Measurements from ENCODE around the gene THADA. TPM values are rescaled to one million over a fixed set of nuclear protein-coding genes. Genes with fewer than 3 reads are reported as not detected.

THADA gene
- polyA plus RNA-seq, 1 donor (not counting 4 experiments of a cell fraction or from before 2014, with no cell fraction given) = 22.6 TPM

GRCh38 chr2:43467891-43468290, 127.9 kb downstream of the THADA start:
- no peak for TF ChIP-seq EZH2 (IDR thresholded peaks at IDR 0.05; ENCODE audit: low read length)
- no peak for TF ChIP-seq CTCF (optimal IDR thresholded peaks at IDR 0.05 in 1 of 3, IDR thresholded peaks at IDR 0.05 in 1 of 3, conservative IDR thresholded peaks at IDR 0.05 in 1 of 3; ENCODE audit: extremely low read depth in 1 of 3, insufficient read depth in 2 of 3, low read length in 3 of 3)
- H3K9ac ChIP-seq (ENCODE audit: control insufficient read depth, extremely low read depth, insufficient read depth, low read length) = no peak overlapping the region
- H3K9me3 ChIP-seq (ENCODE audit: control insufficient read depth, low read depth, low read length) = no peaks in the 10 kb centered on the region
- dilution Hi-C loops (cut with MboI; ENCODE audit: extremely low pct_ligation_motif_present, low sequenced_read_pairs) = no loop called here
- H3K36me3 ChIP-seq (ENCODE audit: control insufficient read depth in 2 of 2, extremely low read depth in 1 of 2, insufficient read depth in 2 of 2, low read length in 2 of 2) = no peaks in the 10 kb centered on the region
- no peaks in the 10 kb centered on the region for H3K79me2 ChIP-seq (ENCODE audit: control insufficient read depth, insufficient read depth, low read length)
- H3K4me1 ChIP-seq (ENCODE audit: control insufficient read depth, extremely low read depth, insufficient read depth, low read length) = peaks cover 18% of the 10 kb centered on the region
- DNase-seq (ENCODE audit: low read depth, low spot score) = no peak
- H3K27me3 ChIP-seq (ENCODE audit: control insufficient read depth, extremely low read depth, insufficient read depth, low read length) = no peaks in the 10 kb centered on the region
- H3K4me3 ChIP-seq (ENCODE audit: control insufficient read depth in 2 of 3, extremely low read depth in 1 of 3, insufficient read depth in 2 of 3, low read depth in 1 of 3, low read length in 3 of 3) = no peak overlapping the region
- H3K4me2 ChIP-seq (ENCODE audit: control insufficient read depth, extremely low read depth, insufficient read depth, low read depth, low read length) = peak overlapping the region; percentile 25
- peak overlapping the region; percentile 61 for H3K27ac ChIP-seq (ENCODE audit: control insufficient read depth, insufficient read depth, low read length)
- no peaks in the 10 kb centered on the region for H4K20me1 ChIP-seq (ENCODE audit: control insufficient read depth, extremely low read depth, insufficient read depth, low read length)
- H2AFZ ChIP-seq (ENCODE audit: control insufficient read depth, low read length) = no peak overlapping the region
- peak; percentile 51 for FAIRE-seq
- H3K9me1 ChIP-seq (ENCODE audit: control insufficient read depth, extremely low read depth, insufficient read depth, low read length) = no peaks in the 10 kb centered on the region

GRCh38 chr2:43465234-43465633, 130.6 kb downstream of the THADA start:
- no peak overlapping the region for H3K27ac ChIP-seq (ENCODE audit: control insufficient read depth, insufficient read depth, low read length)
- no peak overlapping the region for H3K4me3 ChIP-seq (ENCODE audit: control insufficient read depth in 2 of 3, extremely low read depth in 1 of 3, insufficient read depth in 2 of 3, low read depth in 1 of 3, low read length in 3 of 3)
- no peak for TF ChIP-seq EZH2 (IDR thresholded peaks at IDR 0.05; ENCODE audit: low read length)
- TF ChIP-seq CTCF (optimal IDR thresholded peaks at IDR 0.05 in 1 of 3, IDR thresholded peaks at IDR 0.05 in 1 of 3, conservative IDR thresholded peaks at IDR 0.05 in 1 of 3; ENCODE audit: extremely low read depth in 1 of 3, insufficient read depth in 2 of 3, low read length in 3 of 3) = no peak
- no peak overlapping the region for H3K4me2 ChIP-seq (ENCODE audit: control insufficient read depth, extremely low read depth, insufficient read depth, low read depth, low read length)
- dilution Hi-C loops (cut with MboI; ENCODE audit: extremely low pct_ligation_motif_present, low sequenced_read_pairs) = no loop called here
- H3K36me3 ChIP-seq (ENCODE audit: control insufficient read depth in 2 of 2, extremely low read depth in 1 of 2, insufficient read depth in 2 of 2, low read length in 2 of 2) = no peaks in the 10 kb centered on the region
- peaks cover 26% of the 10 kb centered on the region for H3K4me1 ChIP-seq (ENCODE audit: control insufficient read depth, extremely low read depth, insufficient read depth, low read length)
- DNase-seq (ENCODE audit: low read depth, low spot score) = no peak
- H2AFZ ChIP-seq (ENCODE audit: control insufficient read depth, low read length) = no peak overlapping the region
- H3K9ac ChIP-seq (ENCODE audit: control insufficient read depth, extremely low read depth, insufficient read depth, low read length) = no peak overlapping the region
- no peaks in the 10 kb centered on the region for H4K20me1 ChIP-seq (ENCODE audit: control insufficient read depth, extremely low read depth, insufficient read depth, low read length)
- H3K79me2 ChIP-seq (ENCODE audit: control insufficient read depth, insufficient read depth, low read length) = no peaks in the 10 kb centered on the region
- H3K27me3 ChIP-seq (ENCODE audit: control insufficient read depth, extremely low read depth, insufficient read depth, low read length) = no peaks in the 10 kb centered on the region
- FAIRE-seq = no peak
- H3K9me3 ChIP-seq (ENCODE audit: control insufficient read depth, low read depth, low read length) = no peaks in the 10 kb centered on the region
- no peaks in the 10 kb centered on the region for H3K9me1 ChIP-seq (ENCODE audit: control insufficient read depth, extremely low read depth, insufficient read depth, low read length)

Data from keratinocyte (primary cell).